DMS 273 (cell line): ENCODE data around the gene NR1H2.

Experiments used
- DNase-seq: peaks from one replicate; lab custom pipeline; 2025; ENCODE audit not compliant: unreplicated experiment; lab: John Stamatoyannopoulos, UW

The NR1H2 gene

GRCh38 chr19:50401605-50402450 is 25.6 kb downstream of the NR1H2 start:
- DNase-seq, result no peak

- no peak for DNase-seq
Observed at GRCh38 chr19:50402544-50403301, 26.5 kb downstream of the NR1H2 start.

- no peak for DNase-seq
Observed at GRCh38 chr19:50406156-50406820, 30.0 kb downstream of the NR1H2 start.

GRCh38 chr19:50406829-50407228 is 30.6 kb downstream of the NR1H2 start:
- DNase-seq, result no peak

- no peak for DNase-seq
Observed at GRCh38 chr19:50409347-50409746, 33.1 kb downstream of the NR1H2 start.

GRCh38 chr19:50410109-50410508 is 33.9 kb downstream of the NR1H2 start:
- DNase-seq, result no peak

- DNase-seq, result no peak
Observed at GRCh38 chr19:50412419-50412818, 36.2 kb downstream of the NR1H2 start.

- DNase-seq, result no peak
Observed at GRCh38 chr19:50413096-50413495, 36.8 kb downstream of the NR1H2 start.

GRCh38 chr19:50413531-50413930 is 37.3 kb downstream of the NR1H2 start:
- no peak for DNase-seq

- DNase-seq, result peak; percentile 78
Observed at GRCh38 chr19:50414864-50415660, 38.8 kb downstream of the NR1H2 start.

GRCh38 chr19:50415661-50416033 is 39.4 kb downstream of the NR1H2 start:
- DNase-seq, result no peak

GRCh38 chr19:50416034-50416977 is 40.0 kb downstream of the NR1H2 start:
- DNase-seq, result no peak

- DNase-seq, result peak; percentile 49
Observed at GRCh38 chr19:50417111-50418081, 41.1 kb downstream of the NR1H2 start.

GRCh38 chr19:50418176-50419021 is 42.1 kb downstream of the NR1H2 start, which contains the start of gene SPIB:
Gene SPIB (plus strand): TSS chr19:50418938. CDS start chr19:50418963, 25 bp downstream.
- DNase-seq, result no peak

- peak; percentile 31 for DNase-seq
Observed at GRCh38 chr19:50419022-50419579, 42.8 kb downstream of the NR1H2 start.

GRCh38 chr19:50419580-50420035 is 43.4 kb downstream of the NR1H2 start:
- no peak for DNase-seq

GRCh38 chr19:50420127-50420526 is 43.9 kb downstream of the NR1H2 start:
- no peak for DNase-seq
